OCI-LY3 (cell line): ENCODE data around the gene ASCL2.

ENCODE experiments used
- CTCF ChIP-seq: fragments of 200-600, 300-600 bp; sonication (generic); IDR thresholded peaks from 2 replicates; pipeline ENCODE4 v1.5.1; 2014; ENCODE audit warnings: antibody characterized with exemption, low read length, low read depth
- EZH2phosphoT487 ChIP-seq: fragments of 200-600 bp; shearing (Covaris generic); IDR thresholded peaks from 2 replicates; pipeline ENCODE4 v1.6.1; 2018; ENCODE audit warnings: antibody characterized with exemption, mixed run types, low read depth

DNA sequence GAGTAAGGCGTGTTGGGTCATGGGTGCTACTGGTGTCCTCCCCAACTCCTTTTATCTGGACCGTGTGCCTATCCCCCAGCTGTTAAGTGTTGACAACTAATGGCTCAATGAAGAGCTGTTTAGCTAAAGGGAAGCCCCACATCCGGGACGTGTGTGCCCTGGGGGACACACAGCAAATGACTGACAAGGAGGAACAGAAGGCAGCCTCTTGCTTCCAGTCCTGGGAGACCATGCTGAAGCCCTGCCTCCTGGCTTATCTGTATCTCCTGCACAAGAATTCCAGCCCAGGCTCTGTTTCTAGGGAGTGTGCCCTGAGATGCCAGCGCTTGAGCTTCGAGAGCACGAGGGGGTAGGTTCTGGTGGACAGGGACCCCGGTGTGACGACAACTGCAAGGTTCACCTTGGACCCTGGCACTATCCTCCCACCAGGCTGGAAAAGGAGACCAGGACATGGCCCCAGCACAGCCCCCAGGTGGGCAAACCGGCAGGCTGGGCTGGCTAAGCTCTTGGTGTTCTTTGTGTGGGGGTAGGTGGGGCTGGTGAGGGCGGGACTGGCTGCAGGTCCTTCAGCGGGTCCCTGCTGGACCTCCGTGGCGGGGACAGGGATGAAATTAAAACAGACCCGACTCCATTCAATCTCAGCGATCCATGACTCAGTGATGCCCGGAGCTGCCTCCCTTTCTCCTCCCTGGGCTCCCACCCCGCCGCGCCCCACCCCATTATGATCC is 21.0 kb downstream of the ASCL2 start:
- TF ChIP-seq CTCF (no peak), EZH2phosphoT487 (no peak)
